Hepatocyte (in vitro differentiated cells): ENCODE results near the gene EDARADD.

Source experiments
- EZH2 ChIP-seq: fragments of 200-600 bp; sonication (generic); IDR thresholded peaks from 2 replicates; pipeline ENCODE4 v1.6.1; 2016; ENCODE audit warnings: antibody characterized with exemption, mild to moderate bottlenecking, borderline replicate concordance
- TF ChIP-seq, protein P1 (sequence below): fragments of 200-600 bp; sonication (generic); IDR thresholded peaks from 2 replicates; pipeline ENCODE4 v1.5.1; 2016; ENCODE audit warnings: antibody characterized with exemption, mild to moderate bottlenecking; ENCODE audit not compliant: poor library complexity

DNA sequence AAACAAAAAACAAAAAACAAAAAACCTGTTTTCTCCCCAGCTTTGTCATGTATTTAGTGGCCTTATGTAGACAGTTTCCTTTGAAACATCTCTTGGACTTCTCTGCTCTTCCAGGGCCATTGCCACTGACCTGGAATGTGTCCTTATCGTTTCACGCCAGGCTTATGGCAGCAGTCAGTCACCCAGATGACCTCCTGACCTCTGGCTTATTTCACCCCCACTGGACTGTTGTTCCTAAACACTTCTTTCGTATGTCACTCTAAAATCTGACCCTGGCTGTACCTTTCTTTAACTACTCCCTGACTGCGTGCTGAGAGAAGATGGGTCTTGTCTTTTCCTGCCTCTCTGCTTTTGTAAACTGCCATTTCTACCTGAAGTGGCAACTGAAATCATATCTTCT lies 138.8 kb downstream of the EDARADD start:
- TF ChIP-seq, protein P1, sequence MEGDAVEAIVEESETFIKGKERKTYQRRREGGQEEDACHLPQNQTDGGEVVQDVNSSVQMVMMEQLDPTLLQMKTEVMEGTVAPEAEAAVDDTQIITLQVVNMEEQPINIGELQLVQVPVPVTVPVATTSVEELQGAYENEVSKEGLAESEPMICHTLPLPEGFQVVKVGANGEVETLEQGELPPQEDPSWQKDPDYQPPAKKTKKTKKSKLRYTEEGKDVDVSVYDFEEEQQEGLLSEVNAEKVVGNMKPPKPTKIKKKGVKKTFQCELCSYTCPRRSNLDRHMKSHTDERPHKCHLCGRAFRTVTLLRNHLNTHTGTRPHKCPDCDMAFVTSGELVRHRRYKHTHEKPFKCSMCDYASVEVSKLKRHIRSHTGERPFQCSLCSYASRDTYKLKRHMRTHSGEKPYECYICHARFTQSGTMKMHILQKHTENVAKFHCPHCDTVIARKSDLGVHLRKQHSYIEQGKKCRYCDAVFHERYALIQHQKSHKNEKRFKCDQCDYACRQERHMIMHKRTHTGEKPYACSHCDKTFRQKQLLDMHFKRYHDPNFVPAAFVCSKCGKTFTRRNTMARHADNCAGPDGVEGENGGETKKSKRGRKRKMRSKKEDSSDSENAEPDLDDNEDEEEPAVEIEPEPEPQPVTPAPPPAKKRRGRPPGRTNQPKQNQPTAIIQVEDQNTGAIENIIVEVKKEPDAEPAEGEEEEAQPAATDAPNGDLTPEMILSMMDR = no peak
- no peak for TF ChIP-seq EZH2
